ENCODE data around the gene PFN2. TPM values are rescaled to one million over a fixed set of nuclear protein-coding genes. Genes with fewer than 3 reads are reported as not detected.

Gene PFN2
- total RNA-seq, 4 donors from 2014 or later: 96.1 to 114 (median 111) TPM

DNA sequence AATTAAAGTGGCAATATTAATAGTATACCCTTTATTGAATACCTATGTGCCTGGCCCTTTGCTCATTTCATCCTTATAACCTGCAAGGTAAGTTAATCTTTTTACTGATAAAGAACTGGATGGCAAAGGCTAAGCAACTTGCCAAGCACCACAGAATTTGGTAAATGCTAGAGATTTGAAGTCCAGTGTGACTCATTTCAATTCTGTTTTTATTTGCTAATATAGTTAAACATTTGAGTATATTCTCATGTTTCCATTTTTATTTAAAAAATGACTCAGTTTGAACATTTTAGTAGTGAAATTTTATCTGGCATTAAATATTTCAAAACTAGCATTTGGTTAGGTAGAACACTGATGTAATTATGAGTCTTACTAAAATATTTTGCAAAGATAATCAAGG is 11.3 kb downstream of the PFN2 start:
- no peaks in the 10 kb centered on the region for H3K9me3 ChIP-seq
- intact Hi-C loops (cut with DNase I): no loop called here
- no peak overlapping the region for H3K27ac ChIP-seq
- no peaks in the 10 kb centered on the region for H3K36me3 ChIP-seq
- TF ChIP-seq POLR2A (IDR thresholded peaks at IDR 0.05) (no peak), CTCF (IDR thresholded peaks at IDR 0.05) (no peak)
- H3K4me3 ChIP-seq (replicated peaks in 1 of 3): no peak overlapping the region
- no peaks in the 10 kb centered on the region for H3K27me3 ChIP-seq
- DNase-seq: no peak
- no peaks in the 10 kb centered on the region for H3K4me1 ChIP-seq

- Histone ChIP-seq H3K27me3 (no peaks in the 10 kb centered on the region), H3K27ac (no peak overlapping the region), H3K4me1 (no peaks in the 10 kb centered on the region), H3K4me3 (replicated peaks in 1 of 3) (no peak overlapping the region), H3K9me3 (no peaks in the 10 kb centered on the region), H3K36me3 (no peaks in the 10 kb centered on the region)
- 78 to 82% methylated on average over 3 of the region's 3 CpGs for WGBS, 2 donors
- no peak for TF ChIP-seq POLR2A (IDR thresholded peaks at IDR 0.05)
- no peak for TF ChIP-seq CTCF (IDR thresholded peaks at IDR 0.05)
- no peak for DNase-seq
- intact Hi-C loops (cut with DNase I): no loop called here
Measured at GRCh38 chr3:149958171-149958796, 12.4 kb downstream of the PFN2 start.

DNA sequence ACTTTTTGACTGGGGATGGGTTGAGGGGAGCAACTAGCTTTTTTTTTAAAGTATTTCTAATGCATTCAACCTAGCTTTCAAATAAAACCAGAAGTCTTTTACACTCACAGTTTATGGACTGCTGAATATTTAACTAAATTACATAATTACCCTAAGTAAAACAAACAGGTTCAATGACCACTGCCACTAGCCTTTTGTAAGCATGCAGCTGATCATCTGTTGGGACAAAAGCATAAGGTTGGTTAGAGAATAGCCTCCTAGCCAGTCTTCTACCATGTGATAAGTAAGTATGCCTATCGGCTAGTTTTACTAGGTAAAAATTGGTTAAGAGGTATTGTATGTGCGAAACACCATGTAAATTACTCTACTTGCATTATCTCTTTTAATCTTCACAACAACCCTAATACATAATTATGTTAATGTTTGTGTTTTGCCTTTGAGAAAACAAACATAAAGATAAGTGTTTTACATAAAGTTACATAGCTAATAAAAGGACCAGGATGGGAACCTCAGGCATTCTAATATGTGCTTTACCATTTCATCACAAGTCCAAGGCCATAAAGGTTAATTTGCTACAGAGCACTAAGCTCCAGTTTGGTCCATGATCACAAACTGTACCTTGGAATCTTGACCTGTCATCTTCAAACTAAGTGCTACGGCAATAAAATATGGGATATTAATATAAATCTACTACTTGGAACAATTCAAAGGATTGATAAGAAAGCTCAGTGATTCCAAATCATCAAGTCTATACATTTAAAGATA is 13.2 kb downstream of the PFN2 start:
- no peak for TF ChIP-seq CTCF (IDR thresholded peaks at IDR 0.05)
- no peak for TF ChIP-seq POLR2A (IDR thresholded peaks at IDR 0.05)
- Histone ChIP-seq H3K36me3 (no peaks in the 10 kb centered on the region), H3K27me3 (no peaks in the 10 kb centered on the region), H3K27ac (no peak overlapping the region), H3K4me1 (no peaks in the 10 kb centered on the region), H3K4me3 (replicated peaks in 1 of 3) (no peak overlapping the region), H3K9me3 (no peaks in the 10 kb centered on the region)
- DNase-seq: no peak
- 93 to 98% methylated on average over 3 of the region's 3 CpGs for WGBS, 2 donors
- intact Hi-C loops (cut with DNase I): no loop called here

DNA sequence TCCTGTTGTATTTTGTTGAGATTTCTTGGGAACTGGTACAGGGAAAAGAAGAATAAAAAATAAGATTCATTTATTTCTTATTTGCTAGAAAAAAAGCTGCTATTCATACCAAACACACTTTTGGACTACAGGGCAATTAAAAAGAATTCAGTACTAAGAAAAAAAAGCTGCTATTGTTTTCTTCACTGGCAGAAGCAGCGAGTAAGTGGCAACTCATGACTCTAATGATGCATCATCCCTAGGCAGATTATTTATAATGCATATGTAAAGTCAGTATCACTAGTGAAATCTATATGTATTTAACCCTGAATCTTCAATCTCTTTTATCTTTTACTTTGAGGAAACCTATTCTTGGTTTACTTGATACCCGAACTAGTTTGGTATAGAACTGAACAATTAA is 15.2 kb downstream of the PFN2 start:
- H3K27ac ChIP-seq: no peak overlapping the region
- 92 to 95% methylated on average over 2 of the region's 2 CpGs for WGBS, 2 donors
- H3K4me3 ChIP-seq (replicated peaks in 1 of 3): no peak overlapping the region
- no peaks in the 10 kb centered on the region for H3K36me3 ChIP-seq
- DNase-seq: no peak
- no peaks in the 10 kb centered on the region for H3K4me1 ChIP-seq
- intact Hi-C loops (cut with DNase I): no loop called here
- no peaks in the 10 kb centered on the region for H3K27me3 ChIP-seq
- H3K9me3 ChIP-seq: no peaks in the 10 kb centered on the region
- no peak for TF ChIP-seq CTCF (IDR thresholded peaks at IDR 0.05)
- no peak for TF ChIP-seq POLR2A (IDR thresholded peaks at IDR 0.05)

DNA sequence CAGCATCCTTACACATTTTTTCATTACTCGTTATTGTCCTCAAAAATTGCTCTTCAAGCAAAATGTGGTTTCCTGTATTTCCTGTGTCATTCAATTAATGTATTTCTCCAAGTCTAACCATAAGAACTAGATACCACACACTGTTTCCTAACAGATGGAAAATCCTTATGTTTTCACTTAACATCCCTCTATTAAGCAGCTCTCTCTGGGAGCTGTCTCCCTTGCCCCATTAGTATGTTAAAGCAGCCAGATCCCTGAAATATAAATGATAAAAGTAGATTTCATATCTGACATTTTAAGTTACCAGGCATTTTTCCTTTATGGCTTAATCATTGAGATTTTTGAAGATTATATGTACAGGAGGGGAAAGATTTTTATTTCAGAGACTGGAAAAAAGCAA is 15.9 kb downstream of the PFN2 start:
- Histone ChIP-seq H3K36me3 (no peaks in the 10 kb centered on the region), H3K4me3 (replicated peaks in 1 of 3) (no peak overlapping the region), H3K9me3 (no peaks in the 10 kb centered on the region), H3K27me3 (no peaks in the 10 kb centered on the region), H3K4me1 (no peaks in the 10 kb centered on the region), H3K27ac (no peak overlapping the region)
- TF ChIP-seq CTCF (IDR thresholded peaks at IDR 0.05) (no peak), POLR2A (IDR thresholded peaks at IDR 0.05) (no peak)
- DNase-seq: no peak
- 63 to 69% methylated on average over 1 of the region's 1 CpG for WGBS, 2 donors
- intact Hi-C loops (cut with DNase I): no loop called here
